ENCODE results near the gene PROCR.
"Not testable (repeated sequence)": the region's sequence is repeated elsewhere in the genome, so short reads cannot be mapped to it uniquely, and the experiment has no call there.

Gene PROCR

DNA sequence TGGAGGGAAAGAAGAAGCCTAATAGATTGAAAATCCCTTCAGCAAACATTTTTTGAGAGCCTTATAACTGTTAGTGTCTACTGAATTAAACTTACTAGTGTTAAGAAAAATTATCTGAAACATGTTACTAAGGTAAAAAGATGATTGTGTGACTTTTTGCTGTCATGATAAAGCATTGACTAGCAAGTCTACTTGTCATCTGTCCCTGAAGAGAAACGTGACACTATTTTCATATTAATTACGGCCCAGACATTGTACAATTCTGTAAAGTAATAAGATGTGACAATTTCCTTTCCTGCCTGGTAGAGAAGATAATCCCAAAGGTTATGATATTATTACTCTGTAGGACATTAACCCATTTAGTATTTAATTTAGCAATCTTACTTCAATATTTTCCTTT lies 15.9 kb upstream of the PROCR start:
- Histone ChIP-seq H4K20me1 (ENCODE audit: insufficient read depth, low read length) (no peaks in the 10 kb centered on the region), H3K27me3 (replicated peaks; ENCODE audit: insufficient read depth, low read length) (no peaks in the 10 kb centered on the region), H3K36me3 (replicated peaks; ENCODE audit: insufficient read depth, low read length) (no peaks in the 10 kb centered on the region), H3K9me3 (replicated peaks; ENCODE audit: insufficient read depth, low read length) (no peaks in the 10 kb centered on the region), H3K4me2 (ENCODE audit: low read depth, low read length) (no peak overlapping the region), H3F3A (ENCODE audit: insufficient read depth, low read length) (no peaks in the 10 kb centered on the region), H2AFZ (ENCODE audit: low read length) (no peak overlapping the region), H3K27ac (ENCODE audit: low read length) (no peak overlapping the region), H3K9ac (ENCODE audit: low read length) (no peak overlapping the region), H3K4me3 (ENCODE audit: low read length) (no peak overlapping the region), H3K79me2 (ENCODE audit: low read length) (no peaks in the 10 kb centered on the region), H3K4me1 (ENCODE audit: low read length) (no peaks in the 10 kb centered on the region), H3K9me2 (replicated peaks; ENCODE audit: insufficient read depth, low read length) (no peaks in the 10 kb centered on the region)
- DNase-seq: no peak
- TF ChIP-seq, protein P1, sequence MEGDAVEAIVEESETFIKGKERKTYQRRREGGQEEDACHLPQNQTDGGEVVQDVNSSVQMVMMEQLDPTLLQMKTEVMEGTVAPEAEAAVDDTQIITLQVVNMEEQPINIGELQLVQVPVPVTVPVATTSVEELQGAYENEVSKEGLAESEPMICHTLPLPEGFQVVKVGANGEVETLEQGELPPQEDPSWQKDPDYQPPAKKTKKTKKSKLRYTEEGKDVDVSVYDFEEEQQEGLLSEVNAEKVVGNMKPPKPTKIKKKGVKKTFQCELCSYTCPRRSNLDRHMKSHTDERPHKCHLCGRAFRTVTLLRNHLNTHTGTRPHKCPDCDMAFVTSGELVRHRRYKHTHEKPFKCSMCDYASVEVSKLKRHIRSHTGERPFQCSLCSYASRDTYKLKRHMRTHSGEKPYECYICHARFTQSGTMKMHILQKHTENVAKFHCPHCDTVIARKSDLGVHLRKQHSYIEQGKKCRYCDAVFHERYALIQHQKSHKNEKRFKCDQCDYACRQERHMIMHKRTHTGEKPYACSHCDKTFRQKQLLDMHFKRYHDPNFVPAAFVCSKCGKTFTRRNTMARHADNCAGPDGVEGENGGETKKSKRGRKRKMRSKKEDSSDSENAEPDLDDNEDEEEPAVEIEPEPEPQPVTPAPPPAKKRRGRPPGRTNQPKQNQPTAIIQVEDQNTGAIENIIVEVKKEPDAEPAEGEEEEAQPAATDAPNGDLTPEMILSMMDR (IDR thresholded peaks at IDR 0.05; ENCODE audit: low read length): no peak
- TF ChIP-seq EZH2phosphoT487 (IDR thresholded peaks at IDR 0.05; ENCODE audit: low read length) (no peak), EZH2 (optimal IDR thresholded peaks at IDR 0.05; ENCODE audit: low read depth, low read length) (no peak)

DNA sequence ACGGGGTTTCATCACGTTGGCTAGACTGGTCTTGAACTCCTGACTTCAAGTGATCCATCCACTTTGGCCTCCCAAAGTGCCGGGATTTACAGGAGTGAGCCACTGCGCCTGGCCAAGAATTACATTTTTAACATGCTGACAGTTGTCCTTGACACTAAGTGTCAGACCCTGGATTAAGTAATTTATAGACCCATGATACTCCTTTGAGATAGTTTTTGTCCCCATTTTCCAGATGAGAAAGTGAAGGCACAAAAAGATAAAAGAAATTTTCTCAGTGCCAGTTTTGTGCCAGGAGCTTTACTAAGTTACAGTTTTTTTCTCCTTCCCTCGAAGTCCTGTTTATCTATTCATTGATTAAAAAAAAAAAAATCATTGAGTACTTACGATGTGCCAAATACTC lies 14.9 kb upstream of the PROCR start:
- Histone ChIP-seq H3K27ac (ENCODE audit: low read length) (no peak overlapping the region), H2AFZ (ENCODE audit: low read length) (no peak overlapping the region), H3K4me2 (ENCODE audit: low read depth, low read length) (no peak overlapping the region), H3K79me2 (ENCODE audit: low read length) (no peaks in the 10 kb centered on the region), H3K9ac (ENCODE audit: low read length) (no peak overlapping the region), H3K4me1 (ENCODE audit: low read length) (no peaks in the 10 kb centered on the region), H3K4me3 (ENCODE audit: low read length) (no peak overlapping the region), H3K36me3 (replicated peaks; ENCODE audit: insufficient read depth, low read length) (no peaks in the 10 kb centered on the region), H3K9me2 (replicated peaks; ENCODE audit: insufficient read depth, low read length) (no peaks in the 10 kb centered on the region), H3K9me3 (replicated peaks; ENCODE audit: insufficient read depth, low read length) (no peaks in the 10 kb centered on the region), H3F3A (ENCODE audit: insufficient read depth, low read length) (no peaks in the 10 kb centered on the region), H4K20me1 (ENCODE audit: insufficient read depth, low read length) (no peaks in the 10 kb centered on the region), H3K27me3 (replicated peaks; ENCODE audit: insufficient read depth, low read length) (no peaks in the 10 kb centered on the region)
- no peak for DNase-seq
- TF ChIP-seq EZH2phosphoT487 (IDR thresholded peaks at IDR 0.05; ENCODE audit: low read length) (no peak), EZH2 (optimal IDR thresholded peaks at IDR 0.05; ENCODE audit: low read depth, low read length) (no peak)
- TF ChIP-seq, protein P1 (IDR thresholded peaks at IDR 0.05; ENCODE audit: low read length): no peak

DNA sequence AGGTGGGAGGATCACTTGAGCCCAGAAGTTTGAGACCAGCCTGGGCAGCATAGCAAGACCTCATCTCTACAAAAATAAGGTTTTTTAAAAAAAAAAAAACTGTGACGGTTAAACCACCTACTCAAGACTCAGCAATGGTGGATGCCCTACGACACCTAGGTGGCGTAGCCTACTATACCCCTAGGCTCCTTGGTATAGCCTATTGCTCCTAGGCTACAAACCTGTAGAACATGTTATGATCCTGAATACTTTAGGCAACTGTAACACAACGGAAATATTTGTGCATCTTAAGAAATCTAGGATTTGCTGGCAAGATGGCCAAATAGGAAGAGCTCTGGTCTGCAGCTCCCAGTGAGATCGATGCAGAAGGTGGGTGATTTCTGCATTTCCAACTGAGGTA lies 11.5 kb upstream of the PROCR start:
- H3K36me3 ChIP-seq (replicated peaks; ENCODE audit: insufficient read depth, low read length); H3K9me3 ChIP-seq (replicated peaks; ENCODE audit: insufficient read depth, low read length); H4K20me1 ChIP-seq (ENCODE audit: insufficient read depth, low read length); H3K27ac ChIP-seq (ENCODE audit: low read length); H3K4me2 ChIP-seq (ENCODE audit: low read depth, low read length); H3K27me3 ChIP-seq (replicated peaks; ENCODE audit: insufficient read depth, low read length); H3K4me3 ChIP-seq (ENCODE audit: low read length); DNase-seq; H3K4me1 ChIP-seq (ENCODE audit: low read length); H3K9ac ChIP-seq (ENCODE audit: low read length); H3K79me2 ChIP-seq (ENCODE audit: low read length); H3F3A ChIP-seq (ENCODE audit: insufficient read depth, low read length); H2AFZ ChIP-seq (ENCODE audit: low read length); H3K9me2 ChIP-seq (replicated peaks; ENCODE audit: insufficient read depth, low read length): not testable (repeated sequence)

DNA sequence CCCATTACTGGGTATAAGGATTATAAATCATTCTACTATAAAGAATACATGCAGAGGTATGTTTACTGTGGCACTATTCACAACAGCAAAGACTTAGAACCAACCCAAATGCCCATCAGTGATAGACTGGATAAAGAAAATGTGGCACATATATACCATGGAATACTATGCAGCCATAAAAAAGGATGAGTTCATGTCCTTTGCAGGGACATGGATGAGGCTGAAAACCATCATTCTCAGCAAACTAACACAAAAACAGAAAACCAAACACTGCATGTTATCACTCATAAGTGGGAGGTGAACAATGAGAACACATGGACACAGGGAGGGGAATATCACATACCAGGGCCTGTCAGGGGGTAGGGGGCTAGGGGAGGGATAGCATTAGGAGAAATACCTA lies 7.3 kb upstream of the PROCR start:
- DNase-seq; H2AFZ ChIP-seq (ENCODE audit: low read length); H3K9me2 ChIP-seq (replicated peaks; ENCODE audit: insufficient read depth, low read length); H3K9me3 ChIP-seq (replicated peaks; ENCODE audit: insufficient read depth, low read length); H3K27ac ChIP-seq (ENCODE audit: low read length); H3K79me2 ChIP-seq (ENCODE audit: low read length); H3K36me3 ChIP-seq (replicated peaks; ENCODE audit: insufficient read depth, low read length); H4K20me1 ChIP-seq (ENCODE audit: insufficient read depth, low read length); H3K9ac ChIP-seq (ENCODE audit: low read length); H3K27me3 ChIP-seq (replicated peaks; ENCODE audit: insufficient read depth, low read length); H3F3A ChIP-seq (ENCODE audit: insufficient read depth, low read length); H3K4me1 ChIP-seq (ENCODE audit: low read length); H3K4me2 ChIP-seq (ENCODE audit: low read depth, low read length); H3K4me3 ChIP-seq (ENCODE audit: low read length): not testable (repeated sequence)

Measured in MM.1S (cell line).